Measurements from ENCODE around the gene AEBP2.

Gene AEBP2

DNA sequence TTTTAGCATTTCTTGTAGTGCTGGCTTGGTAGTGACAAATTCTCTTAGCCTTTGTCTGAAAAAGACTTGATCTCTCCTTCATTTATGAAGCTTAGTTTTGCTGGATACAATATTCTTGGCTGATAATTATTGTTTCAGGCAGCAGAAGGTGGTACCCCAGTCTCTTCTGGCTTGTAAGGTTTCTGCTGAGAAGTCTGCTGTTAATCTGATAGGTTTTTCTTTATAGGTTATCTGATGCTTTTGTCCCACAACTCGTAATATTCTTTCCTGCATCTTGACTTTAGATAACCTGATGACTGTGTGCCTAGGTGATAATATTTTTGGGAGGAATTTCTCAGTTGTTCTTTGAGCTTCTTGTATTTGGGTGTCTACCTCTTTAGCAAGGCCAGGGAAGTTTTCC, 41.2 kb downstream of the AEBP2 start:
- TF ChIP-seq, protein P1, sequence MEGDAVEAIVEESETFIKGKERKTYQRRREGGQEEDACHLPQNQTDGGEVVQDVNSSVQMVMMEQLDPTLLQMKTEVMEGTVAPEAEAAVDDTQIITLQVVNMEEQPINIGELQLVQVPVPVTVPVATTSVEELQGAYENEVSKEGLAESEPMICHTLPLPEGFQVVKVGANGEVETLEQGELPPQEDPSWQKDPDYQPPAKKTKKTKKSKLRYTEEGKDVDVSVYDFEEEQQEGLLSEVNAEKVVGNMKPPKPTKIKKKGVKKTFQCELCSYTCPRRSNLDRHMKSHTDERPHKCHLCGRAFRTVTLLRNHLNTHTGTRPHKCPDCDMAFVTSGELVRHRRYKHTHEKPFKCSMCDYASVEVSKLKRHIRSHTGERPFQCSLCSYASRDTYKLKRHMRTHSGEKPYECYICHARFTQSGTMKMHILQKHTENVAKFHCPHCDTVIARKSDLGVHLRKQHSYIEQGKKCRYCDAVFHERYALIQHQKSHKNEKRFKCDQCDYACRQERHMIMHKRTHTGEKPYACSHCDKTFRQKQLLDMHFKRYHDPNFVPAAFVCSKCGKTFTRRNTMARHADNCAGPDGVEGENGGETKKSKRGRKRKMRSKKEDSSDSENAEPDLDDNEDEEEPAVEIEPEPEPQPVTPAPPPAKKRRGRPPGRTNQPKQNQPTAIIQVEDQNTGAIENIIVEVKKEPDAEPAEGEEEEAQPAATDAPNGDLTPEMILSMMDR (IDR thresholded peaks at IDR 0.05; ENCODE audit: low read depth, low read length): no peak
- no peak overlapping the region for H3K4me3 ChIP-seq (ENCODE audit: low read depth, low read length)

- H3K4me3 ChIP-seq (ENCODE audit: low read depth, low read length): no peak overlapping the region
- TF ChIP-seq, protein P1 (IDR thresholded peaks at IDR 0.05; ENCODE audit: low read depth, low read length): no peak
Measured at GRCh38 chr12:19482036-19482435, 42.7 kb downstream of the AEBP2 start.

GRCh38 chr12:19482551-19483109, 43.3 kb downstream of the AEBP2 start:
- no peak overlapping the region for H3K4me3 ChIP-seq (ENCODE audit: low read depth, low read length)
- TF ChIP-seq, protein P1 (IDR thresholded peaks at IDR 0.05; ENCODE audit: low read depth, low read length): no peak

DNA sequence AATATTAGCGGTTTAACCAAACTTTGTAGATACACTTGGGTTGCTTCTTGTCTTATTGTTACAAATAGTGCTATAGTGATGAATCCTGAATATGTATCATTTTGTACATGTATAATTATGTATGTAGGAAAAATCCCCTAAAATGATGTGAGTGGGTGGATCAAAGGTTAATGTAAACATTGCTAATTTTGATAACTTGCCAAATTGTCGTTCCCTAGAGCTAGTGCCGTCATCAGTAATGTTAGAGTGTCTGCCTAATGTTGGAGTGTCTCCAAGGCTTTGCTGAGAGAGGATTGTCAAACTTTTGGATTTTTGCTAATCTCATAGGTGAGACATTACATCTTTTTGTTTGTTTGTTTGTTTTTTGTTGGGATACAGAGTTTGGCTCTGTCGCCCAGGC, 44.4 kb downstream of the AEBP2 start:
- TF ChIP-seq, protein P1 (IDR thresholded peaks at IDR 0.05; ENCODE audit: low read depth, low read length): no peak
- no peak overlapping the region for H3K4me3 ChIP-seq (ENCODE audit: low read depth, low read length)

GRCh38 chr12:19484738-19485137, 45.4 kb downstream of the AEBP2 start:
- H3K4me3 ChIP-seq (ENCODE audit: low read depth, low read length): no peak overlapping the region
- TF ChIP-seq, protein P1 (IDR thresholded peaks at IDR 0.05; ENCODE audit: low read depth, low read length): no peak

GRCh38 chr12:19485240-19485639, 45.9 kb downstream of the AEBP2 start:
- TF ChIP-seq, protein P1 (IDR thresholded peaks at IDR 0.05; ENCODE audit: low read depth, low read length): no peak
- no peak overlapping the region for H3K4me3 ChIP-seq (ENCODE audit: low read depth, low read length)

DNA sequence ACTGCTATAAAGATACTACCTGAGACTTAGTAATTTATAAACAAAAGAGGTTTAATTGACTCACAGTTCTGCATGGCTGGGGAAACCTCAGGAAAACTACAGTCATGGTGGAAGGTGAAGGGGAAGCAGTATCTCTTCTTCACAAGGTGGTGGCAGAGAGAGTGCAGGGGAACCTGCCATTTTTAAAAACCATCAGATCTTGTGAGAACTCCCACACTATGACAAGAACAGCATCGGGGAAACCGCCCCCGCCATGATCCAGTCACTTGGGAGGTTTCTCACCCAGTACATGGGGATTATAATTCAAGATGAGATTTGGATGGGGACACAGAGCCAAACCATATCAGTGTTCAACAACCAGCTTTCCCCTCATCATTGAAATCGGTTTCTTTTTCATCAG, 49.9 kb downstream of the AEBP2 start:
- TF ChIP-seq, protein P1 (IDR thresholded peaks at IDR 0.05; ENCODE audit: low read depth, low read length): no peak

More for the DNA sequence above, 49.9 kb downstream of the AEBP2 start:
- no peak overlapping the region for H3K4me3 ChIP-seq (ENCODE audit: low read depth, low read length)
